PC-9 (cell line): ENCODE data around the gene SSR4. TPM values are rescaled to one million over a fixed set of nuclear protein-coding genes. Genes with fewer than 3 reads are reported as not detected.

ENCODE experiments used
- BruUV-seq: library from RNA; stranded (reverse); fragments of 400-500 nt; replicated peaks from 2 replicates; lab custom pipeline; 2021; lab: Mats Ljungman, UMichigan
- CTCF ChIA-PET: fragments of 300-600 bp; sonication (Branson Sonifier 250); formaldehyde crosslinking; loops from one replicate; lab custom pipeline; 2022; ENCODE audit warnings: antibody characterized with exemption; lab: Charles Lee
- POLR2A ChIA-PET: fragments of 300-600 bp; sonication (Branson Sonifier 250); formaldehyde crosslinking; loops from one replicate; lab custom pipeline; 2022; ENCODE audit warnings: antibody characterized with exemption; ENCODE audit not compliant: unreplicated experiment; lab: Charles Lee
- DNase-seq, 2 experiments: peaks; one replicate each; pipeline versions ENCODE4 v3.0.0 to v3.0.0-alpha.2; 2015 to 2022; ENCODE audit warnings: mixed read lengths in 1 of 2
- H2AFZ ChIP-seq: fragments of 200-600 bp; sonication (generic); 2 replicates; pipeline ENCODE4 v1.8.1; 2017; ENCODE audit warnings: antibody characterized with exemption
- H3F3A ChIP-seq: fragments of 200-600 bp; sonication (generic); 2 replicates; pipeline ENCODE4 v1.8.1; 2017; ENCODE audit warnings: antibody characterized with exemption, mild to moderate bottlenecking, low read depth; ENCODE audit not compliant: insufficient read depth
- H3K27ac ChIP-seq: fragments of 200-600 bp; sonication (generic); 2 replicates; pipeline ENCODE4 v1.6.1; 2016; ENCODE audit warnings: mixed run types
- H3K27me3 ChIP-seq: fragments of 200-600 bp; sonication (generic); 2 replicates; pipeline ENCODE4 v1.6.1; 2016; ENCODE audit warnings: low read depth, mixed run types; ENCODE audit not compliant: insufficient read depth
- H3K36me3 ChIP-seq: fragments of 200-600 bp; sonication (generic); 2 replicates; pipeline ENCODE4 v1.6.1; 2016; ENCODE audit warnings: low read depth, mixed run types
- H3K4me1 ChIP-seq: fragments of 200-600 bp; sonication (generic); replicated peaks from 2 replicates; pipeline ENCODE4 v1.6.1; 2016; ENCODE audit warnings: mixed run types; ENCODE audit not compliant: insufficient read depth
- H3K4me2 ChIP-seq: fragments of 200-600 bp; sonication (generic); 2 replicates; pipeline ENCODE4 v1.6.1; 2017; ENCODE audit warnings: mixed run types
- H3K4me3 ChIP-seq: fragments of 200-600 bp; sonication (generic); 2 replicates; pipeline ENCODE4 v1.6.1; 2016; ENCODE audit warnings: mixed run types
- H3K79me2 ChIP-seq: fragments of 200-600 bp; sonication (generic); 2 replicates; pipeline ENCODE4 v1.6.1; 2017; ENCODE audit warnings: low read depth, mixed run types
- H3K9me2 ChIP-seq: fragments of 200-600 bp; sonication (generic); 2 replicates; pipeline ENCODE4 v1.8.1; 2017; ENCODE audit warnings: mild to moderate bottlenecking; ENCODE audit not compliant: insufficient read depth
- H3K9me3 ChIP-seq: fragments of 200-600 bp; sonication (generic); 2 replicates; pipeline ENCODE4 v1.8.1; 2016; ENCODE audit warnings: low read depth; ENCODE audit not compliant: insufficient read depth
- H4K20me1 ChIP-seq: fragments of 200-600 bp; sonication (generic); 2 replicates; pipeline ENCODE4 v1.8.1; 2017; ENCODE audit not compliant: insufficient read depth
- EZH2 ChIP-seq: fragments of 200-600 bp; sonication (generic); IDR thresholded peaks from 2 replicates; pipeline ENCODE4 v1.8.0; 2017; ENCODE audit warnings: antibody characterized with exemption, low read depth
- intact Hi-C: fragments of 100-400 bp; cut with micrococcal nuclease; formaldehyde crosslinking; loops from one replicate; pipeline ENCODE4 v1.10.0; 2022; ENCODE audit not compliant: unreplicated experiment
- total RNA-seq: library from RNA; stranded (reverse); gene quantifications from 2 replicates; pipeline ENCODE4 v1.2.3, GENCODE V29; 2021
- TF ChIP-seq, protein P1 (sequence below): fragments of 200-600 bp; sonication (generic); conservative IDR thresholded peaks from 2 replicates; pipeline ENCODE4 v1.6.1; 2017; ENCODE audit warnings: mixed run types, antibody characterized with exemption, mild to moderate bottlenecking, moderate library complexity

The SSR4 gene
- total RNA-seq, 1 experiment from 2014 or later, result 223 TPM

DNA sequence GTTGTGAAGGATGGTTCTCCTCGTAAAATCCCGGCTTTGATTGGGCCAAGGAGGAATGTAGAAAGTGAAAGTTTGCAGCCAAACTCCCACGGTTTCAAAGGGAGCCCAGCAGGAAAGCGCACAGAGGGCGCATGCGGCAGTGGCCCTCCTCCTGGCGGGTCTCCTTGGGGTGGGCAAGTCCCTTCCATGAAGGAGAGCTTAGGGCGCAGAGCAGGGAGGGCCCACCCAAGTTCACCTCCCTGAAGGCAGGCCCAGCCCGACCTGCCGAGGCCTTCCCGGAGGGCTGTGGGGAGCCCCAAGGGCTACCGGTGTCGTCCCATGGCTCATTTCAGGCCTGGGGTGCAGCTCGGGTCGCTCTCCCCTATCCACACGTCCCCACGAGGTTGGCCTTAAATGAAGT, 33.8 kb downstream of the SSR4 start:
- H3K9me3 ChIP-seq, result no peaks in the 10 kb centered on the region
- intact Hi-C loops, result no loop called here
- H3F3A ChIP-seq, result no peaks in the 10 kb centered on the region
- no peak overlapping the region for H3K4me3 ChIP-seq
- DNase-seq, result no peak
- no peaks in the 10 kb centered on the region for H3K79me2 ChIP-seq
- H4K20me1 ChIP-seq, result no peaks in the 10 kb centered on the region
- no peaks in the 10 kb centered on the region for H3K9me2 ChIP-seq
- no peak overlapping the region for H3K4me2 ChIP-seq
- CTCF ChIA-PET, result no interaction called here
- POLR2A ChIA-PET, result no interaction called here
- no peaks in the 10 kb centered on the region for H3K4me1 ChIP-seq
- no peaks in the 10 kb centered on the region for H3K36me3 ChIP-seq
- H3K27me3 ChIP-seq, result peaks cover 47% of the 10 kb centered on the region
- no peak overlapping the region for H2AFZ ChIP-seq
- H3K27ac ChIP-seq, result no peak overlapping the region
- TF ChIP-seq, protein P1, sequence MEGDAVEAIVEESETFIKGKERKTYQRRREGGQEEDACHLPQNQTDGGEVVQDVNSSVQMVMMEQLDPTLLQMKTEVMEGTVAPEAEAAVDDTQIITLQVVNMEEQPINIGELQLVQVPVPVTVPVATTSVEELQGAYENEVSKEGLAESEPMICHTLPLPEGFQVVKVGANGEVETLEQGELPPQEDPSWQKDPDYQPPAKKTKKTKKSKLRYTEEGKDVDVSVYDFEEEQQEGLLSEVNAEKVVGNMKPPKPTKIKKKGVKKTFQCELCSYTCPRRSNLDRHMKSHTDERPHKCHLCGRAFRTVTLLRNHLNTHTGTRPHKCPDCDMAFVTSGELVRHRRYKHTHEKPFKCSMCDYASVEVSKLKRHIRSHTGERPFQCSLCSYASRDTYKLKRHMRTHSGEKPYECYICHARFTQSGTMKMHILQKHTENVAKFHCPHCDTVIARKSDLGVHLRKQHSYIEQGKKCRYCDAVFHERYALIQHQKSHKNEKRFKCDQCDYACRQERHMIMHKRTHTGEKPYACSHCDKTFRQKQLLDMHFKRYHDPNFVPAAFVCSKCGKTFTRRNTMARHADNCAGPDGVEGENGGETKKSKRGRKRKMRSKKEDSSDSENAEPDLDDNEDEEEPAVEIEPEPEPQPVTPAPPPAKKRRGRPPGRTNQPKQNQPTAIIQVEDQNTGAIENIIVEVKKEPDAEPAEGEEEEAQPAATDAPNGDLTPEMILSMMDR, result no peak
- TF ChIP-seq EZH2, result no peak
- no TSS peak for BruUV-seq

DNA sequence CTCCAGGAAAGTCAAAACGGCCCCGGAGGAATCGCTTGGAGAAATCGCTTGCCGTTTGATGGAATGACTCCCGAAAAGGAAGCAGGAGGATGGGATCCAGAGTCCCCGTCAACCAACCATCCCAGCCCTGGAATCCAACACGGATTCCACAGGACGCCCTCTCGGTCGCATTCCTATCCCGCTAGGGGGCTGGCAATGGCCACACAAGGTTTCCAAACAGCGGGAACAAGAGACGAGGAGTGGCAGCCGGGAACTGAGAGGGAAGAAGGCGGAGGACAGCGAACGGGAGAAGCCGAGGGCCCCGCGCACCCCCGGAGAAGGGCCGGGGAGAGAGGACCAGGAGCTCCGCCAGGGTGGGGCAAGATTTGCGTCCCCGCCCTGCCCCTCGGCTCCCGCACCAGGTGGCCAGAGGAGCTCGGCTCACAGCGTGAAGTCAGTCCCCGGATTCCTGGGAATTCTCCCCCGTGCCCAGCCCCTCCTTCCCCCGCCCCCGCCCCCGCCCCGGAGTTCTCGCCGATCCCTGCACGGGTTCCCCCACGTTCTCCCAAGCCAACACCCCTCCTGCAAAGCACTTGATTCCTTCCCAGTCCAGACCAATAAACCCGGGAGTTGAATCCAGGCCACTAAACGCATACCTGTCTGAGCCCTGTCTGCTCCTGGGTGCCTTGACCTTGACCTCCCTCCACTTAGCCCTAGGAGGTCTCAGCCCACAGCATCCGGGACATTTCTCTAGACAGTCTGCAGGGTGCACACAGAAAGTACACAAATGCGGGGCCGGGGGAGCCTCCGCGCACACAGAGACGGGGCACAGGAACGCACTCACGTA, 34.5 kb downstream of the SSR4 start:
- intact Hi-C loops, result no loop called here
- no peak for TF ChIP-seq EZH2
- TF ChIP-seq, protein P1, result no peak
- Histone ChIP-seq H2AFZ (no peak overlapping the region), H3K9me3 (no peaks in the 10 kb centered on the region), H3K27me3 (peaks cover 42% of the 10 kb centered on the region), H3K36me3 (no peaks in the 10 kb centered on the region), H4K20me1 (no peaks in the 10 kb centered on the region), H3K4me1 (no peaks in the 10 kb centered on the region), H3K9me2 (no peaks in the 10 kb centered on the region), H3K4me2 (no peak overlapping the region), H3K4me3 (no peak overlapping the region), H3K79me2 (no peaks in the 10 kb centered on the region), H3F3A (no peaks in the 10 kb centered on the region), H3K27ac (no peak overlapping the region)
- ChIA-PET CTCF (no interaction called here), POLR2A (no interaction called here)
- BruUV-seq, result no TSS peak
- DNase-seq, result no peak

DNA sequence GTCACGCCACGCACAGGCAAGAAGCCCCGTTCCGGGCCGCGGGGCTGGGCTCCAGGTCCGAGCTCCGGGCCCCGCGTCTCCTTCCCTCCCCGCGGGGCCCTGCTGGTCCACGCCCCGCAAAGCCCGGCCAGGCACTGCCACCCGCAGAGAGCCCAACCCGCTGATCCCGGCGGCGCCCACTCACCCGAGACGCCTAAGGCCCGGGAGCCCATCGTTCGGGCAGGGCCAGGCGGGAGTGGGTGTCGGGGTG, 35.0 kb downstream of the SSR4 start:
- Histone ChIP-seq H4K20me1 (no peaks in the 10 kb centered on the region), H3K27me3 (peaks cover 42% of the 10 kb centered on the region), H3K4me1 (no peaks in the 10 kb centered on the region), H3K9me3 (no peaks in the 10 kb centered on the region), H3K4me3 (no peak overlapping the region), H3K4me2 (no peak overlapping the region), H3K9me2 (no peaks in the 10 kb centered on the region), H3K36me3 (no peaks in the 10 kb centered on the region), H3F3A (no peaks in the 10 kb centered on the region), H3K79me2 (no peaks in the 10 kb centered on the region), H3K27ac (no peak overlapping the region), H2AFZ (no peak overlapping the region)
- ChIA-PET POLR2A (no interaction called here), CTCF (no interaction called here)
- intact Hi-C loops, result no loop called here
- TF ChIP-seq EZH2, result no peak
- TF ChIP-seq, protein P1, result no peak
- no peak for DNase-seq
- no TSS peak for BruUV-seq
